GM21619 (cell line): ENCODE results near the gene KRT4.
"Not testable (repeated sequence)": the region's sequence is repeated elsewhere in the genome, so short reads cannot be mapped to it uniquely, and the experiment has no call there.

Experiments used
- ATAC-seq: cut with Tn5 transposase; IDR thresholded peaks from one replicate; pipeline ENCODE4 v1.9.1; 2021; ENCODE audit not compliant: unreplicated experiment

The KRT4 gene

GRCh38 chr12:52808573-52809160, 5.2 kb downstream of the KRT4 start:
- no peak for ATAC-seq

- no peak for ATAC-seq
These were observed 6.1 kb downstream of the KRT4 start for GRCh38 chr12:52807544-52808470.

- no peak for ATAC-seq
These were observed 6.9 kb downstream of the KRT4 start for GRCh38 chr12:52806821-52807543.

- no peak for ATAC-seq
These were observed 7.6 kb downstream of the KRT4 start for GRCh38 chr12:52806169-52806811.

GRCh38 chr12:52805739-52806138, 8.2 kb downstream of the KRT4 start:
- no peak for ATAC-seq

GRCh38 chr12:52805000-52805399, 8.9 kb downstream of the KRT4 start:
- ATAC-seq = no peak

- ATAC-seq = no peak
These were observed 11.5 kb downstream of the KRT4 start for GRCh38 chr12:52802442-52802841.

GRCh38 chr12:52801773-52802172, 12.1 kb downstream of the KRT4 start:
- ATAC-seq = no peak

GRCh38 chr12:52800259-52800917, 13.5 kb downstream of the KRT4 start:
- no peak for ATAC-seq

- ATAC-seq = no peak
These were observed 14.3 kb downstream of the KRT4 start for GRCh38 chr12:52799505-52800211.

- no peak for ATAC-seq
These were observed 15.0 kb downstream of the KRT4 start for GRCh38 chr12:52798671-52799504.

GRCh38 chr12:52798003-52798670, 15.8 kb downstream of the KRT4 start:
- ATAC-seq = no peak

GRCh38 chr12:52797529-52797894, 16.4 kb downstream of the KRT4 start:
- ATAC-seq = no peak

GRCh38 chr12:52796839-52797528, 16.9 kb downstream of the KRT4 start:
- ATAC-seq = no peak

GRCh38 chr12:52796429-52796794, 17.5 kb downstream of the KRT4 start:
- ATAC-seq = no peak

- ATAC-seq = no peak
These were observed 18.1 kb downstream of the KRT4 start, which contains the start of gene KRT3 for GRCh38 chr12:52795694-52796428. TSS of gene KRT3 (minus strand) at chr12:52796117. CDS start at chr12:52796042, 75 bp downstream.

GRCh38 chr12:52795332-52795674, 18.6 kb downstream of the KRT4 start:
- ATAC-seq = not testable (repeated sequence)
